Stimulated activated CD4-positive, alpha-beta T cell treated with anti-CD3 and anti-CD28 coated beads, Interleukin-1b, Interleukin-23, amount 100 ng/mL, for 24 hours (primary cell): ENCODE data around the gene CORT.
A peak's percentile ranks its signal among the peaks of the same experiment; 100 is the strongest.
"Not testable (repeated sequence)": the region's sequence is repeated elsewhere in the genome, so short reads cannot be mapped to it uniquely, and the experiment has no call there.

Experiments
- DNase-seq, 4 experiments: peaks; one replicate each; pipeline ENCODE4 v3.0.0-alpha.2; 2020; ENCODE audit warnings: low read depth in 4 of 4, low spot score in 1 of 4

The CORT gene, protein sequence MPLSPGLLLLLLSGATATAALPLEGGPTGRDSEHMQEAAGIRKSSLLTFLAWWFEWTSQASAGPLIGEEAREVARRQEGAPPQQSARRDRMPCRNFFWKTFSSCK

DNA sequence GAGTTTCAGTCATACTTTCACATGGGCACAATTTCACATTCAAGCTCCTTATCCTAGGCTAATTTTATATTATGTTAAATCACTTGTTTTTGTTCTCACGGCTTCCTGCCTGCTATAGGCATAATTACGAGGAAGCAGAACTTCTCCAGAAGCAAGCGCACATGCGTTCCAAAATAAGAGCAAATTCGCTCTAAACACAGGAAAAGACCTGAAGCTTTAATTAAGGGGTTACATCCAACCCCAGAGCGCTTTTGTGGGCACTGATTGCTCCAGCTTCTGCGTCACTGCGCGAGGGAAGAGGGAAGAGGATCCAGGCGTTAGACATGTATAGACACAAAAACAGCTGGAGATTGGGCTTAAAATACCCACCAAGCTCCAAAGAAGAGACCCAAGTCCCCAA, at the start of gene CORT:
CORT (plus strand) TSS at position 281 of the 400 bp plus-strand sequence. CDS start 193 bp downstream, outside the sequence.
- no peak for DNase-seq

DNA sequence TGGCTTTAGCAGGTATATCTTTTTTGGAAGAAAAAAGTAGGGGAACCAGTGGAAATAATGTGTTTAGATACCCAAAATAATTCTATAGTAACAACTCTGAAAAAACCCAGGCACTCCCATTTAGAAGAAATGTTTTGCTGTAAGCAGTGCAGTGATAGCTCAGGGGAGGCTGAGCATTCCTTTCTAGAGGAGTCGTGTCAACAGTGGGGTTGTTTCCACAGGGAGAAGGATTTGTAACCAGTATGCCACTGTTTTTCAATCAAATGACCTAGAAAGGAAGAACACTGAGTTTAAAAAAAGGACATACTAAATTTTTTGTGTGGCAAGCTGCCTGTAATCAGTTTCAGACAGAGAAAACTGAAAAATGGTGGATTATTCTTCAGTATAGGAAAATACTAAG, 48.5 kb upstream of the CORT start:
- no peak for DNase-seq

DNA sequence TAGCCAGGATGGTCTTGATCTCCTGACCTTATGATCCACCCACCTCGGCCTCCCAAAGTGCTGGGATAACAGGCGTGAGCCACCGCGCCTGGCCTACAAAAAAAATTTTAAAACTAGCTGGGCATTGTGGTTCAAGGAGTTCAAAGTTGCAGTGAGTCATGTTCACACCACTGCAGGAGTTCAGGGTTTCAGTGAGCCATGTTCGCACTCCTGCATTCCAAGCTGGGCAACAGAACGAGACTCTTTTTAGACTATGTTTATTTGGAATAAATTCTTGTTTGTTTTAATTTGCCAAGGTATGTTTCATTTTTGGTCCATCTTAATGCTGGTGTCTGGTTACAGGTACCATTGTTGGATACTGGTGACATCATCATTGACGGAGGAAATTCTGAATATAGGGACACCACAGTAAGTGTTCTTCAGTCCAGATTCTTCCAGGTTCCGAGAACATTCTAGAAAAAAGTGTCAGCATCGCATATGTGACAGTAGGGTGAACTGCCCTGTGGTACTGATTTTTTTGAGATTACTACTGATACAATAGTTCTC, 47.0 kb upstream of the CORT start:
- DNase-seq: no peak

DNA sequence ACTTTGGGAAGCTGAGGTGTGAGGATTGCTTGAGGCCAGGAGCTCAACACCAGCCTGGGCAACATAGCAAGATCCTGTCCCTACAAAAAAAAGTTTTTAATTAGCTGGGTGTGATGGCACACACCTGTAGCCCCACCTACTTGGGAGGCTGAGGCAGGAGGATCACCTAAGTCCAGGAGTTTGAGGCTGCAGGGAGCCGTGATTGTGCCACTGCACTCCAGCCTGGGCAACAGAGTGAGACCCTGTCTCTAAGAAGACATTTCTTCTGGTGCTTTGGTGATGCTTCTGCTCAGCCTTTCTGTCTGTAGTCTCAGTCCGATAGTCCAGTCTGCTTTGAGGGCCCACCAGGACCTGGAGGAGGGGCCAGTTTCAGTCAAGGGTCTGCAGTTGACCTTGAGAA, 42.6 kb upstream of the CORT start:
- DNase-seq: no peak

DNA sequence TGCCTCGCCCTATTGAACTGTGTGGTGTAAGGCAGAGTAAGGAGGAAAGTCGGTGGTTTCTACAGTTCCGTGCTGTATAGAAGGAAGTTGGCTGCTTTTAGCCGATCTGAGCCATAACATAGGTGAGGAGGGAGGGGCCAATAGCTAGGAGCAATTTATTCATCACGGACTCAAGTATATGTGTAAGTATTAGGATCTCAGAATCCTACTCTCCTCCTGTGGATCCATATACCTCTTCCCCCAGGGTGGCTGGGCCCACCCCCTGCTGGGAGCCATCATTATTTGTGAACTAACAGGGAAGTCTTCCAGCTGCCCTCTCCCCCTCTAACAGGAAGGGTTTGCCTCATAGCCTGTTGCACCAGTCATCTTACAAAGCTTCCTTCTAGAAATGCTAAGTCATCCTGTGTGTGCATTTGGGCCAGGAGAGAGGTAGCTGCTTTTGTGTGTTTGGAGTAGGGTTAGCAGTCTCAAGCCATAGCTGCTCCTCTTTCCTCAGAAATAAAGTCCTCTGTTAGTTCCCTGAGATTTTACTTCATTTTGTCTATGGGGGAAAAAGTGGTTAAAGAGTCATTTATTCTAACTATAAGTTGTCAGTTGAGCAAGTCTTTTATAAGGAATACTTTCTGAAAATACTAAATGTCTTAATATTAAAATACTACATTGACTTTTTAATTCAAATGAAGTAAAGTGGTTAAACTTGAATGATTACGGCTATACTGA, 34.5 kb upstream of the CORT start:
- no peak for DNase-seq

DNA sequence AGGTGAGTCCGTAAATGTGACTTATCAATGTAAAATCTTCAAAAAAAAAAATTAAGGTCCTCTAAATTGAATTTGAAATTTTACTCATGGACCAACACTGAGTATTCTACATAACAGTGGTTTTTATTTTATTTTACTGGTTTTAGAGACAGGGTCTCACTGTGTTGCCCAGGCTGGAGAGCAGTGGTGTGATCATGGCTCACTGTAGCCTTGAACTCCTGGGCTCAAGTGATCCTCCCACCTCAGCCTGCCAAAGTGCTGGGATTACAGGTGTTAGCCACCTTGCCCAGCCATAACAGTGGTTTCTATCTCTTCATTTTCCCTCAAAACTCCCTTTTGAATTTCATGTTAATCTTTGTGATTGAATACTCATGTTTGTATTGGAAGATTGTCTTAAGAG, 33.9 kb upstream of the CORT start:
- not testable (repeated sequence) for DNase-seq

DNA sequence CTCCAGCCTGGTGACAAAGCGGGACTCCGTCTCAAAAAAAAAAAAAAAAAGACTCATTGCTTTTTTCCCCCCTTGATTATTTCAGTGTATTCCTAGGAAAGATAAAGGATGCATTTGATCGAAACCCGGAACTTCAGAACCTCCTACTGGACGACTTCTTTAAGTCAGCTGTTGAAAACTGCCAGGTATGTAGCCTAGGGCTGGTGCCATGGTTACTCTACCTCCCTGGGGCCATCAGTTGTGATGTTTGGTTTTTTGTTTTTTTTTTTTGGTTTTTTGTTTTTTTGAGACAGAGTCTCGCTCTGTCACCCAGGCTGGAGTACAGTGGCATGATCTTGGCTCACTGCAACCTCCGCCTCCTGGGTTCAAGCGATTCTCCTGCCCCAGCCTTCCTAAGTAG, 31.1 kb upstream of the CORT start:
- DNase-seq: not testable (repeated sequence)

DNA sequence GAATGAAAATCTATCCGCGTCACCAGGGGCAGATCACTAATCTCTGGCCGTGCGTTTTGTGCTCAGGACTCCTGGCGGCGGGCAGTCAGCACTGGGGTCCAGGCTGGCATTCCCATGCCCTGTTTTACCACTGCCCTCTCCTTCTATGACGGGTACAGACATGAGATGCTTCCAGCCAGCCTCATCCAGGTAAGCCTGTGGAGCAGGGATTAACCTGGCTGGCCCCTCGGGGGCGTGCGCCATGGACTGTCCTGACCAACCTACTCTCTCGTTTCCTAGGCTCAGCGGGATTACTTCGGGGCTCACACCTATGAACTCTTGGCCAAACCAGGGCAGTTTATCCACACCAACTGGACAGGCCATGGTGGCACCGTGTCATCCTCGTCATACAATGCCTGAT, 30.5 kb upstream of the CORT start:
- no peak for DNase-seq

DNA sequence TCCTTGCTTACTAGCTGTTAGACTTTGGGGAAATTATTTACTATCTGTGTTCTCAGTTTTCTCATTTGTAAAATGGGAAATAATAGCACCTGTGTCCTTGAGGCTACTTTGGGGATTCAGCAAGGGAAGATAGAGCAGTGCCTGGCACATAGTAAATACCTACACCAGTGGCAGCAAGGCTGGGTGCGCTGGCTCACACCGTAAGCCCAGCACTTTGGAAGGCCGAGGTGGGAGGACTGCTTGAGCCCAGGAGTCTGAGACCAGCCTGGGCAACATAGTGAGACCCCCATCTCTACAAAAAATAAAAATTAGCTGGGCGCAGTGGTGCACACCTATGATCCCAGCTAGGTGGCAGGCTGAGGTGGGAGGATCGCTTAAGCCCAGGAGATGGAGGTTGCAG, 28.2 kb upstream of the CORT start:
- DNase-seq: no peak

DNA sequence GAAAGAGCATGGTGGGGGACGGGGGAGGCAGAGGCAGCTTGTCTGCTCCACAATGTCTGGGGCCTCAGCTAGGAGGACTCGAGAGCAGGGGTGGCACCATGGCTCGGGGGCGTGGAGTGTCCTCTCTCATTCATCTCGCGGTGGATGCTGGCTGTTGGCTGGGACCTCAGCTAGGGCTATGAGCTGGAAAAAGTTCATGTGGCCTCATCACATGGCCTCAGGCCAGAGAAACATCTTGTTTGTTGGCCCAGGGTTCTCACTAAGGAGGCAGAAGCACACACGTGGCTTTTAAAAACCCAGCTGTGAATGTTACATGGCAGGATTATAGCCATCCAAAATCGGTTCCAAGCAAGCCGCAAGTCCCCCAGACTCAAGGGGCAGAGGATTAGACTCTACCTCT, 25.8 kb upstream of the CORT start:
- DNase-seq: no peak

DNA sequence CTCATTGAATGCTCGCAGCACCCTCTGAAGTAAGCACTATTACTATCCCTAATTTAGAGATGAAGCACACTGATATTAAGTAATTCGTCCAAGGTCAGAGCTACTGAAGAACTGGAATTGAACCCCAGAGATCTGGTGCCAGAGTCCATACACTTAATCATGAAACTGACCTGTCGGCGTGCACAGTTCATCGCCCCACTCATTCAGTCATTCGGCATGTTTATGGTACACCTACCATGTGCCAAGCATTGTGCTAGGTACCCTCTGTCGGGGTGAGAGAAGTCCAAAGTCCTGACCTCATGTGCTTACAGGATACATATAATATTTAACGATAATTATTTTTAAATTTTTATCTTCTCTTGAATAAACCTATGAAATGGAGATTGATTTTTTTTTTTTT, 25.2 kb upstream of the CORT start:
- DNase-seq: no peak

DNA sequence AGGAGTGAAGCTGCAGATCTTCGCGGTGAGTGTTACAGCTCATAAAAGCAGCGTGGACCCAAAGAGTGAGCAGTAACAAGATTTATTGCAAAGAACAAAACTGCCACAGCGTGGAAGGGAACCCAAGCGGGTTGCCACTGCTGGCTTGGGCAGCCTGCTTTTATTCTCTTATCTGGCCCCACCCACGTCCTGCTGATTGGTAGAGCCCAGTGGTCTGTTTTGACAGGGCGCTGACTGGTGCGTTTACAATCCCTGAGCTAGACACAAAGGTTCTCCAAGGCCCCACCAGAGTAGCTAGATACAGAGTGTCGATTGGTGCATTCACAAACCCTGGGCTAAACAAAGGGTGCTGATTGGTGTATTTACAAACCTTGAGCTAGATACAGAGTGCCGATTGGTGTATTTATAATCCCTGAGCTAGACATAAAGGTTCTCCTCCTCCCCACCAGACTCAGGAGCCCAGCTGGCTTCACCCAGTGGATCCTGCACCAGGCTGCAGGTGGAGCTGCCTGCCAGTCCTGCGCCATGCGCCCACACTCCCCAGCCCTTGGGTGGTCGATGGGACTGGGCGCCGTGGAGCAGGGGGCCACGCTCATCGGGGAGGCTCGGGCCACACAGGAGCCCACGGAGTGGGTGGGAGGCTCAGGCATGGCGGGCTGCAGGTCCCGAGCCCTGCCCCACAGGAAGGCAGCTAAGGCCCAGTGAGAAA, 23.9 kb upstream of the CORT start:
- DNase-seq: not testable (repeated sequence)

DNA sequence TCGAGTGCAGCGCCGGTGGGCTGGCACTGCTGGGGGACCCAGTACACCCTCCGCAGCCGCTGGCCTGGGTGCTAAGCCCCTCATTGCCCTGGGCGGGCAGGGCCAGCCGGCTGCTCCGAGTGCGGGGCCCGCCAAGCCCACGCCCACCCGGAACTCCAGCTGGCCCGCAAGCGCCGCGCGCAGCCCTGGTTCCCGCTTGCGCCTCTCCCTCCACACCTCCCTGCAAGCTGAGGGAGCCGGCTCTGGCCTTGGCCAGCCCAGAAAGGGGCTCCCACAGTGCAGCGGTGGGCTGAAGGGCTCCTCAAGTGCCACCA, 23.3 kb upstream of the CORT start:
- not testable (repeated sequence) for DNase-seq

DNA sequence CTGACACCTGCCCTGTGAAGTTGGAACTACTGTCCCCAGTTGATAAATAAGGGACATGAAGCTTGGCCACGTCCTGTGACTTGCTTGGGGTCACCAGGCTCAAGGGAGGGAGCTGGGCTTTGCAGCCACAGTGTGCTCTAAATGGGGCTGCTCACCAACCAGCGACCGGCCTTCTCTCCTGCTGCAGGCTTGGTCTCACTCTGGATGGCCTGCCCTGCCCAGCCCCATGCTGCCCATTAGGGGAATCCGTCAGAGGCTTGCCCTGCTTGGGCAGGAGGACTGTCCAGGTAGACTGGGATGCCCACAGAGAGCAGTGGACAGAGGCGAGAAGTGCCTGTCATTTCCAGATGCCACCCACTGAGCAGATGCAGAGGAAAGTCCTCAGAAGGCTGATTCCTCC, 20.8 kb upstream of the CORT start:
- DNase-seq: no peak

DNA sequence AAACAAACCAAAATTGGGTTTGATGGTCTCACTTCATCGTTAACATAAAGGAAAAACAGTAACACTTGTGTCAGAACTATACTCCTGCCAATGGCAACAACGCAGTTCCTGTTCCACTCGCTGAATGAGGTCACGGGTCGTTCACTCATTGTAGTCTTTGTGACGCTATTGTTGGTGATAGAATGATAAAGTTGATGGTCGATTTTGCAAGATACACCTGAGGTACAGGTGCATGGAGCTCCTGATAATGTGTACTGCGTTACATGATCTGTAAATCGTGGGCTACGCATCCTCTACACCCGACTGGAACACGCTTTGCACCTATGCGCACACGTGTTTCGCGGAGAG, 20.0 kb upstream of the CORT start:
- peak in 2 of 4 experiments; percentile 4 to 6 for DNase-seq

DNA sequence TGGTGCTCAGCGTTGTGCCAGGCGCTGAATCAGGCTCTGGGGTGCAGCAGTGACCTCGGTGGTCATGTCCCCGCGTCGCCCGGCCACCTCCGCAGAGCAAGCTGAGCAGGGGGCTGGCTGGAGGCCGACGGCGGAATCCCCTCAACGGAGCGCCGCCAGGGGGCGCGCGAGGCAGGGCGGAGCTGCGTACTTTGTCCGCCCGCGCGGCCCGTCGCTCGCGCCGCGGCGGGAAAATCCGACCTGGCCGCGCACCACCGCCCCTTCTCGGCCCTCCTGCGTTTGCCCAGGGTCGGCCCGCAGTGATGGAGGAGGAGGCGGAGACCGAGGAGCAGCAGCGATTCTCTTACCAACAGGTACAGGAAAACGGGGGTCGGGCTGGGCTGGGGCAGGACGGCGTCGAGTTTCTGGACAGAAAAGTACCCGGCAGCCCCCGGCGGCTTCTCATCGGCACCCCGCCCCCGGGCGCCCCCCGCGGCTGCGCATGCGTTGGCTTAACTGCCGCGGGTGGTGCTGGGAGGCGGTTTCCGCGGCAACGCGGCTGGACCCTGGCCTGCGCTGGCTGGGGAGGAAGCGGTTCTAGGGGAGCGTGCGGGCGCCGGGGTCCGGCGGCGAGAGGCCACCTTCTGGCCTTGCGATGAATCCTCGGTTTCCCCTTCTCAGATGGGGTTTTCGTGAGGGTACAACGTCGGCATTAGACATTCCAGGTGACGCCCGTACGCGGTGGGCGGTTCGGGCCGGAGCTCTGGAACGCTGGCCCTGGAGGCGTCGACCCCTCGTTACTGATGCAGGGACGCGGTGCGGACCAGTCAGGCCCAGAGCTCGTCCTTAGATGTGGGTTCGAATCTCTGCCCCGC, 19.4 kb upstream of the CORT start, which contains the start of gene CENPS:
CENPS (plus strand) TSS at position 218 of the 854 bp plus-strand sequence; CDS start at position 303, 85 bp downstream.
- peak; percentile 71 to 94 (median 92) for DNase-seq

DNA sequence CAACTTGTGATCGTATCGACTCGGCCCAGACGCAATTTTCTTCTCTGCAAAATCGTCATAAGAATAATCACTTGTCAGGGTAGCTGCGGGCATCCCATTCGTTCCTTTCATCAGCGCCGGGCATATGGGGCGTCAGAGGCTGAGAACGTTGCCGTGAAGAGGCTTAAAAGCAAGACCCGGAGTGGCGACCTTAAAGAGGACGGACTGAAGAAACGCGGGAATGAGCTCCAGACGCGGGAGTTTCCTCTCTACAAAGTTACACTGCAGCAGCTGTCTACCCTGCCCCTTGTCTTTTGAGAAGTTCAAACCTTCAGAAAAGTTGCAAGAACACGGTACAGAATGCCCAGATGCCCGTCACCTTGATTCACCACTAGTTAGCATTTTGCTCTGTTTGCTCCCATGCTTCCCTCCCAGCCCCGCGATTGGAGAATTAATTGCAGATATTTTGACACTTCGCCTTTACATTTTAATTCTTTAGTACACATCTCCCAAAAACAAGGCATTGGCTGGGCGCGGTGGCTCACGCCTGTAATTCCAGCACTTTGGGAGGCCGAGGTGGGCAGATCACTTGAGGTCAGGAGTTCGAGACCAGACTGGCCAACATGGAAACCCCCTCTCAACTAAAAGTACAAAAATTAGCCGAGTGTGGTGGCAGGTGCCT, 18.6 kb upstream of the CORT start:
- no peak for DNase-seq

DNA sequence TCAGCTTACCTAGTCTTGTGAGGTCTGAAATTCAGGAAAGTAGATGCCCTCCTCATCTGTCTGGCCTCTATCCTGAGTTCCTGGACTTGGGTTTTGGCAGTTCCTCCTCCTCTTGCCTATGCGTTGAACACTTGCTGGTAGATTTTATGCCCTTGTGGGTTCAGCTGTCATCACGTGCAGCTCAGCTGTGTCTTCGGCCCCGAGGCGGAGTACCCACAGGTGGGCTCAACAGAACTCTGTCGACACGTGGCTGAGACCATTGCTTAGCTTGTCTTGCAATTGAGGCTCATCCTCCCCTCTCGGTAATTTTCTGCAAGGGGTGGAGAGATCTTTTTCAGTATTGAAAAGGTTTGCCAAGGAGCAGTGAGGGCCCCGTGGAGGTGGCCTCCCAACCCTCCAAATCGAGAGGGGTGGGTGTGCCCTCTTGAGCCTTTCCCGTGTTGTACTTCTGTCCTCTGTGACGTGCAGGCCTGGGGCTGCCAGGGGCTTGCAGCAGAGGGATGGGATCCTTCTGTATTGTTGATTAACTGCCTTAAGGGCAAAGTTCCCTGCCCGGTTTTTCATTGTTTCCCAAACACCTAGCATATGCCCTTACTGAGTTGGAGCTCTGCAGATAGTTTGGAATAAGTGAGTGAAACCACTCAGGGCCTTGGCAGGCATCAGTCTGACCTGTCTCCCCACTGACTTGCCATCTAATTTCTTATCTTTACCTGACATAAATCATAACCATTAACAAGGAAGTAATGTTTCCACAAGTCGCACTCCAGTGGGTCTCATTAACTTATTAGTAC, 16.7 kb upstream of the CORT start:
- DNase-seq: no peak

DNA sequence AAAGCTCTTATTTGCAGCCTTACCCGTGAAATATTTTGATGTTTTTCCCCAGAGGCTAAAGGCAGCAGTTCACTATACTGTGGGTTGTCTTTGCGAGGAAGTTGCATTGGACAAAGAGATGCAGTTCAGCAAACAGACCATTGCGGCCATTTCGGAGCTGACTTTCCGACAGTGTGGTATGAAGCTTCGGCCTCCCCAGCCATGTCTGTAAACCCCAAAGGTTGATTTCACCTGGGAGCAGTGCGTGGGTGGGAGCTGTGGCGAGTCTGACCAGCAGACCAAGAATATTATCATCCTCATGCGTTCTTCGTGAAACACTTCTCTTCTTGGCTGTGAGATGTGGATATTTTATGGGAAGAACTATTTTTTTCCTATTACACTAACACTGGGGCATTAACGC, 16.0 kb upstream of the CORT start:
- DNase-seq: no peak

DNA sequence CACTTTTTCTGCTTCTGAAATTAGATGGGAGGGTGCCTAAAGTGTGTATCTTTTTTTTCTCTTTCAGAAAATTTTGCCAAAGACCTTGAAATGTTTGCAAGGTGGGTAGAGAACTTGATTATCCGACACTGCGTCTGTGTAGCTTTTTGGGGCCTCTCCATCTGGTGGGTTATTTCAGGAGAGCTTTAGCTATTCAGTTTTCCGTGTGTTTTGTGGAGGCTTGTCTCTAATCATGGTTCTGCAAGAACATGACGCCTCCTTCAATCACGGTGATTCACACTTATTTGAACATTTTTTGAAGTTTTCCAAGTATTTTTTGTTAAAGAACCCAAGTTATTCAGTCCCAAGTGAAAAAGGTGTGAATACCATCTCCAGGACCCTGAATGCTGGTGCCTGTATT, 15.2 kb upstream of the CORT start:
- DNase-seq: no peak
